Neutrophil (primary cell): ENCODE data around the gene RMI2.

Experiments
- H3K27ac ChIP-seq: fragments of 200-600 bp; sonication (generic); 2 replicates; pipeline ENCODE4 v1.5.1; 2016; ENCODE audit warnings: mild to moderate bottlenecking, moderate library complexity
- H3K27me3 ChIP-seq: fragments of 200-600 bp; sonication (generic); 2 replicates; pipeline ENCODE4 v1.6.0; 2016; ENCODE audit warnings: mild to moderate bottlenecking
- H3K36me3 ChIP-seq: fragments of 200-600 bp; sonication (generic); 2 replicates; pipeline ENCODE4 v1.5.1; 2017
- H3K4me1 ChIP-seq, 2 experiments: fragments of 200-600 bp in 1 of 2; sonication (generic) in 1 of 2; 1 replicate in 1 of 2; 2 replicates in 1 of 2; pipeline versions ENCODE4 v1.5.1 to v1.6.1; 2013 to 2016; ENCODE audit warnings: low read depth in 1 of 2, low read length in 1 of 2, mild to moderate bottlenecking in 1 of 2, moderate library complexity in 1 of 2; ENCODE audit not compliant: control insufficient read depth in 1 of 2, insufficient read depth in 1 of 2
- H3K4me3 ChIP-seq, 2 experiments: fragments of 200-600 bp in 1 of 2; sonication (generic) in 1 of 2; 1 replicate in 1 of 2; 2 replicates in 1 of 2; pipeline ENCODE4 v1.5.1; 2013 to 2016; ENCODE audit warnings: low read depth in 1 of 2, low read length in 1 of 2, mild to moderate bottlenecking in 1 of 2, moderate library complexity in 1 of 2
- H3K9me3 ChIP-seq: fragments of 200-600 bp; sonication (generic); 2 replicates; pipeline ENCODE4 v1.5.1; 2016
- CTCF ChIP-seq: fragments of 200-600 bp; sonication (generic); IDR thresholded peaks from 2 replicates; pipeline ENCODE4 v1.5.1; 2016; ENCODE audit warnings: antibody characterized with exemption

RMI2 gene

GRCh38 chr16:11319529-11320146 lies 25.6 kb upstream of the RMI2 start:
- H3K27me3 ChIP-seq: no peaks in the 10 kb centered on the region

GRCh38 chr16:11320170-11320569 lies 25.1 kb upstream of the RMI2 start:
- Histone ChIP-seq H3K36me3 (no peaks in the 10 kb centered on the region), H3K4me3 (no peak overlapping the region), H3K27me3 (no peaks in the 10 kb centered on the region), H3K27ac (no peak overlapping the region), H3K4me1 (no peaks in the 10 kb centered on the region), H3K9me3 (no peaks in the 10 kb centered on the region)
- TF ChIP-seq CTCF: no peak

More at GRCh38 chr16:11319529-11320146, 25.6 kb upstream of the RMI2 start:
- Histone ChIP-seq H3K27ac (no peak overlapping the region), H3K9me3 (no peaks in the 10 kb centered on the region), H3K4me3 (no peak overlapping the region), H3K4me1 (no peaks in the 10 kb centered on the region), H3K36me3 (no peaks in the 10 kb centered on the region)
- no peak for TF ChIP-seq CTCF

GRCh38 chr16:11321662-11322061 lies 23.6 kb upstream of the RMI2 start:
- Histone ChIP-seq H3K36me3 (no peaks in the 10 kb centered on the region), H3K27me3 (no peaks in the 10 kb centered on the region), H3K4me1 (no peaks in the 10 kb centered on the region), H3K4me3 (no peak overlapping the region), H3K9me3 (no peaks in the 10 kb centered on the region), H3K27ac (no peak overlapping the region)
- no peak for TF ChIP-seq CTCF

GRCh38 chr16:11322823-11323222 lies 22.4 kb upstream of the RMI2 start:
- TF ChIP-seq CTCF: no peak
- no peaks in the 10 kb centered on the region for H3K36me3 ChIP-seq

GRCh38 chr16:11323551-11324336 lies 21.5 kb upstream of the RMI2 start:
- H3K36me3 ChIP-seq: no peaks in the 10 kb centered on the region
- peaks cover under 1 to 4% of the 10 kb centered on the region in 2 experiments for H3K4me1 ChIP-seq
- H3K27ac ChIP-seq: no peak overlapping the region
- no peaks in the 10 kb centered on the region for H3K9me3 ChIP-seq
- no peak overlapping the region for H3K4me3 ChIP-seq
- no peaks in the 10 kb centered on the region for H3K27me3 ChIP-seq
- TF ChIP-seq CTCF: no peak

More at GRCh38 chr16:11322823-11323222, 22.4 kb upstream of the RMI2 start:
- no peaks in the 10 kb centered on the region for H3K9me3 ChIP-seq
- H3K27ac ChIP-seq: no peak overlapping the region
- no peak overlapping the region for H3K4me3 ChIP-seq
- H3K27me3 ChIP-seq: no peaks in the 10 kb centered on the region
- H3K4me1 ChIP-seq: no peaks in the 10 kb centered on the region
